ENCODE data around the gene NDC1.
"Not testable (repeated sequence)": the region's sequence is repeated elsewhere in the genome, so short reads cannot be mapped to it uniquely, and the experiment has no call there.

NDC1 gene

GRCh38 chr1:53822931-53823330 is 15.2 kb downstream of the NDC1 start:
- no peak for DNase-seq (ENCODE audit: low spot score)

GRCh38 chr1:53821380-53821779 is 16.7 kb downstream of the NDC1 start:
- DNase-seq (ENCODE audit: low spot score), result no peak

- DNase-seq (ENCODE audit: low spot score), result no peak
Observed at GRCh38 chr1:53819387-53819786, 18.7 kb downstream of the NDC1 start.

GRCh38 chr1:53816584-53816983 is 21.5 kb downstream of the NDC1 start:
- not testable (repeated sequence) for DNase-seq (ENCODE audit: low spot score)

- not testable (repeated sequence) for DNase-seq (ENCODE audit: low spot score)
Observed at GRCh38 chr1:53815484-53815883, 22.6 kb downstream of the NDC1 start.

GRCh38 chr1:53811414-53811851 is 26.7 kb downstream of the NDC1 start:
- no peak for DNase-seq (ENCODE audit: low spot score)

- DNase-seq (ENCODE audit: low spot score), result no peak
Observed at GRCh38 chr1:53810497-53810896, 27.6 kb downstream of the NDC1 start.

- DNase-seq (ENCODE audit: low spot score), result no peak
Observed at GRCh38 chr1:53810007-53810406, 28.1 kb downstream of the NDC1 start.

- no peak for DNase-seq (ENCODE audit: low spot score)
Observed at GRCh38 chr1:53807916-53808315, 30.2 kb downstream of the NDC1 start.

GRCh38 chr1:53804791-53805505 is 33.1 kb downstream of the NDC1 start:
- DNase-seq (ENCODE audit: low spot score), result no peak

GRCh38 chr1:53804181-53804580 is 33.9 kb downstream of the NDC1 start:
- no peak for DNase-seq (ENCODE audit: low spot score)

GRCh38 chr1:53800621-53801020 is 37.5 kb downstream of the NDC1 start:
- no peak for DNase-seq (ENCODE audit: low spot score)

- no peak for DNase-seq (ENCODE audit: low spot score)
Observed at GRCh38 chr1:53799141-53799540, 39.0 kb downstream of the NDC1 start.

GRCh38 chr1:53792806-53793205 is 45.3 kb downstream of the NDC1 start:
- DNase-seq (ENCODE audit: low spot score), result no peak

GRCh38 chr1:53787655-53788054 is 50.4 kb downstream of the NDC1 start:
- no peak for DNase-seq (ENCODE audit: low spot score)

GRCh38 chr1:53783056-53783455 is 55.0 kb downstream of the NDC1 start:
- DNase-seq (ENCODE audit: low spot score), result no peak

- no peak for DNase-seq (ENCODE audit: low spot score)
Observed at GRCh38 chr1:53781654-53782053, 56.4 kb downstream of the NDC1 start.

- DNase-seq (ENCODE audit: low spot score), result no peak
Observed at GRCh38 chr1:53777272-53777671, 60.8 kb downstream of the NDC1 start.

- no peak for DNase-seq (ENCODE audit: low spot score)
Observed at GRCh38 chr1:53771648-53772047, 66.4 kb downstream of the NDC1 start.

GRCh38 chr1:53769780-53770179 is 68.3 kb downstream of the NDC1 start:
- DNase-seq (ENCODE audit: low spot score), result no peak

GRCh38 chr1:53769184-53769583 is 68.9 kb downstream of the NDC1 start:
- DNase-seq (ENCODE audit: low spot score), result no peak

GRCh38 chr1:53766831-53767405 is 71.2 kb downstream of the NDC1 start:
- DNase-seq (ENCODE audit: low spot score), result no peak

GRCh38 chr1:53766194-53766742 is 71.8 kb downstream of the NDC1 start:
- DNase-seq (ENCODE audit: low spot score), result no peak

GRCh38 chr1:53765657-53766056 is 72.4 kb downstream of the NDC1 start:
- no peak for DNase-seq (ENCODE audit: low spot score)

Data from Ammon's horn (tissue), 1 donor.